GM21515 (cell line): Measurements from ENCODE around the gene NCAPH2.

ENCODE experiments used
- ATAC-seq: cut with Tn5 transposase; IDR thresholded peaks from one replicate; pipeline ENCODE4 v1.9.1; 2021; ENCODE audit not compliant: unreplicated experiment

Gene NCAPH2

GRCh38 chr22:50489363-50490243 lies 18.4 kb upstream of the NCAPH2 start:
- no peak for ATAC-seq

GRCh38 chr22:50490531-50491308 lies 17.3 kb upstream of the NCAPH2 start:
- ATAC-seq: no peak

- ATAC-seq: no peak
These were observed 10.9 kb upstream of the NCAPH2 start for GRCh38 chr22:50497093-50497492.

GRCh38 chr22:50498322-50498890 lies 9.6 kb upstream of the NCAPH2 start:
- no peak for ATAC-seq

- ATAC-seq: no peak
These were observed 7.6 kb upstream of the NCAPH2 start for GRCh38 chr22:50500452-50500851.

- no peak for ATAC-seq
These were observed 5.9 kb upstream of the NCAPH2 start for GRCh38 chr22:50502096-50502495.

GRCh38 chr22:50502628-50503474 lies 5.2 kb upstream of the NCAPH2 start:
- no peak for ATAC-seq

- ATAC-seq: no peak
These were observed 4.4 kb upstream of the NCAPH2 start for GRCh38 chr22:50503475-50504145.

GRCh38 chr22:50504369-50505211 lies 3.4 kb upstream of the NCAPH2 start:
- no peak for ATAC-seq

GRCh38 chr22:50505276-50505775 lies 2.7 kb upstream of the NCAPH2 start:
- ATAC-seq: no peak

GRCh38 chr22:50505776-50506610 lies 2.0 kb upstream of the NCAPH2 start:
- no peak for ATAC-seq

- no peak for ATAC-seq
These were observed 1.2 kb upstream of the NCAPH2 start for GRCh38 chr22:50506611-50507420.

- ATAC-seq: peak; percentile 52
These were observed 518 bp upstream of the NCAPH2 start, which contains the start of gene LMF2 for GRCh38 chr22:50507421-50507990. LMF2 (minus strand) TSS chr22:50507702; CDS start chr22:50507675, 27 bp downstream.

GRCh38 chr22:50508897-50509296 lies 873 bp downstream of the NCAPH2 start:
- ATAC-seq: no peak

- no peak for ATAC-seq
These were observed 5.2 kb downstream of the NCAPH2 start for GRCh38 chr22:50513175-50513574.

- no peak for ATAC-seq
These were observed 8.0 kb downstream of the NCAPH2 start for GRCh38 chr22:50516068-50516467.

GRCh38 chr22:50516891-50517290 lies 8.9 kb downstream of the NCAPH2 start:
- ATAC-seq: no peak
